Adipocyte (in vitro differentiated cells): ENCODE data around the gene YKT6.

ENCODE experiments used
- DNase-seq: peaks from one replicate; pipeline ENCODE4 v3.0.0-alpha.2; 2015; ENCODE audit warnings: low read depth
- H3K27me3 ChIP-seq: replicated peaks from 2 replicates; pipeline ENCODE4 v1.7.0; 2013; ENCODE audit warnings: mild to moderate bottlenecking, low read length, moderate library complexity; ENCODE audit not compliant: control insufficient read depth, insufficient read depth
- H3K36me3 ChIP-seq: 2 replicates; pipeline ENCODE4 v1.7.0; 2013; ENCODE audit warnings: low read length, mild to moderate bottlenecking, moderate library complexity; ENCODE audit not compliant: control insufficient read depth, insufficient read depth, severe bottlenecking
- H3K4me1 ChIP-seq: 2 replicates; pipeline ENCODE4 v1.7.0; 2013; ENCODE audit warnings: mild to moderate bottlenecking, low read length, moderate library complexity; ENCODE audit not compliant: control insufficient read depth, insufficient read depth
- H3K4me3 ChIP-seq: 2 replicates; pipeline ENCODE4 v1.7.0; 2013; ENCODE audit warnings: mild to moderate bottlenecking, low read length, moderate library complexity
- H3K9ac ChIP-seq: 2 replicates; pipeline ENCODE4 v1.7.0; 2013; ENCODE audit warnings: mild to moderate bottlenecking, low read length, moderate library complexity
- H3K9me3 ChIP-seq: 2 replicates; pipeline ENCODE4 v1.7.0; 2013; ENCODE audit warnings: mild to moderate bottlenecking, low read length, moderate library complexity; ENCODE audit not compliant: control insufficient read depth

The YKT6 gene

DNA sequence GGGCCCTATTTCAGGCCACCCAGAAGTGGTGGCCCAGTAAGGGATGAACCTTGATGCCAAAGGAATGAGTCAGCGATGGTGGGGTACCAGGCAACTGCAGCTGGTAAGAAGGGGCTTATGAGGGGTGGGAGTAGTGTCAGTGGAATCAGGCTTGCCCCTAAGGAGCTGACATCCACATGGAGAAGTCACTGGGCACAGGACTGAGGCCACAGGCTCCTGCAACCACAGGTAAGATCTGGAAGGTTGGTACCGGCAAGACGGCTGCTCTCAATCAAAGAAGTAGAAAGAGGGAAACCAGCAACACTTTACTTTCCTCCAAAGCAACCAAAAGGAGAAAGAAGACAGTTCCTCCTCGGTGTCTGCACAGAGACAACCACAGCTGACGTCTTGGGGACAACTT is 14.0 kb upstream of the YKT6 start:
- Histone ChIP-seq H3K4me3 (no peak overlapping the region), H3K4me1 (peaks cover 13% of the 10 kb centered on the region), H3K27me3 (peaks cover 8% of the 10 kb centered on the region), H3K9ac (no peak overlapping the region), H3K36me3 (no peaks in the 10 kb centered on the region), H3K9me3 (peaks cover 14% of the 10 kb centered on the region)
- no peak for DNase-seq

DNA sequence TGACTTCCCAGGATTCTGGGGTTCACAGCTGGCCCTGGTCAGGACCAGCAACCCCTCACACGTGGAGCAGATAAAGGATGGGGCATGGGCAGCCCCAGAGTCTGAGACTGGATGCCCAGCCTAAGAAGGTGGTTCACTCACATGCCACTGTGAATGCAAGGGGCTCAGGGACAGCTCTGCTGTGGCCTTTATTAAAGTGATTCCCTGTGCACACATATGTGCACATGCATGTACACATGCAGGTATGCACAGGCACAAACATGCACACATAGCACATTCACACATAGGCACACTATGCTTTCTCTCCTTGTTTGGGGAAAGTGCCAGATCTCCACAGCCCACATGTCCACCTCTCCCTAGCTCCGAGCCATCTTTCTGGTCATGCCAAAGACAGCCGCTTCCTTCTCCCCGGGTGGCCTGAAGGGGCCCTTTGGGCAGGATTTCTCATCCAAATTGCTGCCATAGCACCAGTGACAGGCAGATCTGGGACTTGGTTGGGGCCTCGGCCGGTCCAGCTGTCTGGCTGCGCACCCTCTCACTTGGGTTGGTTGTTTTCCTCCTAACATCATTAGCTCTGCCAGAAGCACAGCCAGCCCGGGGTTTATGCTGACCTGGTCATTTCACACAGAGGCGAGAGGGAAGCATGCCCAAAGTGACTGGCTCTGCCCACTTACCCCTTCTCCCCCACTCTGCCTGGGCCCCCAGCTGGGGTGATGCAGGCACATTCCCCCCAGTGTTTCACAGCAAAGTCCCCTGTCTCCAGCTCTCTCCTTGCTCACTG is 13.0 kb upstream of the YKT6 start:
- DNase-seq = no peak
- no peak overlapping the region for H3K9ac ChIP-seq
- peaks cover 4% of the 10 kb centered on the region for H3K9me3 ChIP-seq
- H3K27me3 ChIP-seq = peaks cover 4% of the 10 kb centered on the region
- H3K36me3 ChIP-seq = no peaks in the 10 kb centered on the region
- no peak overlapping the region for H3K4me3 ChIP-seq
- peaks cover 13% of the 10 kb centered on the region for H3K4me1 ChIP-seq

GRCh38 chr7:44188480-44189225 is 12.1 kb upstream of the YKT6 start:
- Histone ChIP-seq H3K36me3 (no peaks in the 10 kb centered on the region), H3K9me3 (no peaks in the 10 kb centered on the region), H3K4me1 (peaks cover 13% of the 10 kb centered on the region), H3K27me3 (peaks cover 4% of the 10 kb centered on the region), H3K4me3 (no peak overlapping the region), H3K9ac (no peak overlapping the region)
- DNase-seq = no peak

GRCh38 chr7:44189286-44189992 is 11.3 kb upstream of the YKT6 start, which contains the start of gene GCK:
Gene GCK, minus strand, starts transcription at chr7:44189439. Its CDS starts 486 bp downstream, at chr7:44188953.
- no peak for DNase-seq
- H3K9ac ChIP-seq = no peak within 1 kb of the TSS
- H3K27me3 ChIP-seq = peaks cover 4% of the 10 kb centered on the region
- no peak within 1 kb of the TSS for H3K4me3 ChIP-seq
- no peaks in the 10 kb centered on the region for H3K9me3 ChIP-seq
- peaks cover 12% of the 10 kb centered on the region for H3K4me1 ChIP-seq
- H3K36me3 ChIP-seq = no peaks in the 10 kb centered on the region

- no peak for DNase-seq
- H3K27me3 ChIP-seq = peaks cover 4% of the 10 kb centered on the region
- no peaks in the 10 kb centered on the region for H3K36me3 ChIP-seq
- no peak overlapping the region for H3K9ac ChIP-seq
- H3K4me1 ChIP-seq = peaks cover 6% of the 10 kb centered on the region
- no peak overlapping the region for H3K4me3 ChIP-seq
- H3K9me3 ChIP-seq = no peaks in the 10 kb centered on the region
Measured at GRCh38 chr7:44189993-44190872, 10.5 kb upstream of the YKT6 start.

DNA sequence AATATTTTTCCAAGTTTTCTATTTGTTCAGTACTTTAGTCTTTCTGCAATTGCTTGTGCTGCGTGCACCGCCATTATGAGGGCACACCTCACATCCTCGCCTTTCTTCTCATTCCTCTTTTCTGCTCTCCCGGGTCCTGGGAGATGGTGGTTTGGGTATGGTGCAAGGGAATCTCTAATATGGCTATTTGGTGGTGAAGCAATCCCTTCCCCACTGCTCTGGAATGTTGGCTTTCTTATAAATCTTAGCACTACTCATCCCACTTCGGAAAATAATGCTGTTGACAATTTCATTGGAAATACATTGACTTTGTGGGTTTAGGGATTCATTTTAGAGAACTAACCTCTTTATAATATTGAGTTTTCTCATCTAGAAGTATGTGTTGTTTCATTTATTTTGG is 9.6 kb upstream of the YKT6 start:
- DNase-seq = no peak
- no peak overlapping the region for H3K4me3 ChIP-seq
- H3K27me3 ChIP-seq = peaks cover 4% of the 10 kb centered on the region
- no peaks in the 10 kb centered on the region for H3K36me3 ChIP-seq
- H3K4me1 ChIP-seq = peaks cover 11% of the 10 kb centered on the region
- no peaks in the 10 kb centered on the region for H3K9me3 ChIP-seq
- no peak overlapping the region for H3K9ac ChIP-seq

- H3K9ac ChIP-seq = no peak overlapping the region
- peaks cover 15% of the 10 kb centered on the region for H3K4me1 ChIP-seq
- H3K9me3 ChIP-seq = no peaks in the 10 kb centered on the region
- peaks cover 4% of the 10 kb centered on the region for H3K27me3 ChIP-seq
- H3K4me3 ChIP-seq = no peak overlapping the region
- H3K36me3 ChIP-seq = no peaks in the 10 kb centered on the region
- DNase-seq = no peak
Measured at GRCh38 chr7:44193011-44193802, 7.6 kb upstream of the YKT6 start.

- Histone ChIP-seq H3K9me3 (no peaks in the 10 kb centered on the region), H3K4me3 (no peak overlapping the region), H3K9ac (no peak overlapping the region), H3K27me3 (peaks cover 4% of the 10 kb centered on the region), H3K4me1 (peaks cover 15% of the 10 kb centered on the region), H3K36me3 (no peaks in the 10 kb centered on the region)
- DNase-seq = no peak
Measured at GRCh38 chr7:44194069-44194468, 6.7 kb upstream of the YKT6 start.

DNA sequence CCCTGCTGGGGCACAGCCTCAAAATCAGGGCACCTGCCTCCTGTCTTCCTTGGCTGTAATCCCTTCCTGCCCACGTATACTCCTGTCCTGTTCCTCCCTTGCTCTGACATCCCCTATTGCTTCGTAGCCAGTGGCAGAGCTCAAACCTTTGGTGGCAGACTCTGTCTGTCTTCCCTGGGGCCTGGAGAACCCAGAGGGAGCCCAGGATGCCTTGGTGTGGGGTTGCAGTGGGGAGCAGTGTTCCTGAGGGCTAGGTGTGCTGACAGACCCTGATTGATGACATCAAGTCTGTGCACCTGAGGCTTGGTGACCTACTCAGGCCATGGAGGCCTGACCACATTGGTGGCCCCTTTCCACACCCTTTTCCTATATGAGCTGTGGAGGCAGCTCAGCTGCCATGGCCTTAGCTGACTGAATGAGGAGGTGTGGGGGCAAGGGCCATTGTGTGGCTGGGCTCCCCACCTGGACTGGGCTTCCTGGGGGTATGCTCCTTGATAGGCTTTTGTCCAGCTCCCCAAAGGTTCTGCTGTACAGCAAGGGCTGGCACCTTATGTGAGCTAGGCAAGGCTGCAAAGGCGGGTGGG is 6.1 kb upstream of the YKT6 start:
- Histone ChIP-seq H3K4me1 (peaks cover 15% of the 10 kb centered on the region), H3K9me3 (no peaks in the 10 kb centered on the region), H3K9ac (no peak overlapping the region), H3K4me3 (no peak overlapping the region), H3K36me3 (no peaks in the 10 kb centered on the region), H3K27me3 (peaks cover 4% of the 10 kb centered on the region)
- no peak for DNase-seq

DNA sequence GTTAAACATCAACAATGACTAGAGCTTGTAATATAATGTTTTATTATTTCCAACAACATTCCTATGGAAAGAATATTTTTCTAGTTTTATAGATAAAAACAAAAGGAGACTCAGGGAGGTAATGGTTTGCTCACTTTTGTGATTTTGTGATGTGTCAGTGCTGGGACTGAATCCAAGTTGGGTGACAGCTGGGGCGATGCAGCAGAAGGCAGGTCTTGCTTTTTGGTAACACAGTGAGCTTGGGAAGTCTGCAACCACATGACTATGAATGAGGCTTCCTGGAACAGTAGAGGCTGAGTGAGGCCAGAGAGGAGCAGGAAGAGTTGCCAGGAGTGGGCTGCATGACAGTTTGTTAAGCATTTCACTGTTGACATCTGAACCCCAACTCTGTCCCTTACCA is 4.9 kb upstream of the YKT6 start:
- no peaks in the 10 kb centered on the region for H3K9me3 ChIP-seq
- H3K36me3 ChIP-seq = no peaks in the 10 kb centered on the region
- no peaks in the 10 kb centered on the region for H3K27me3 ChIP-seq
- no peak overlapping the region for H3K9ac ChIP-seq
- peaks cover 15% of the 10 kb centered on the region for H3K4me1 ChIP-seq
- DNase-seq = no peak
- no peak overlapping the region for H3K4me3 ChIP-seq
